KG1 (cell line): ENCODE data around the gene CCL4.

Source experiments
- DNase-seq: peaks from one replicate; lab custom pipeline; 2025; lab: John Stamatoyannopoulos, UW

CCL4 gene

GRCh38 chr17:36144981-36145729, 41.5 kb downstream of the CCL4 start:
- DNase-seq = no peak

- no peak for DNase-seq
Measured at GRCh38 chr17:36147601-36148000, 44.0 kb downstream of the CCL4 start.

GRCh38 chr17:36148559-36149295, 45.1 kb downstream of the CCL4 start:
- peak; percentile 39 for DNase-seq

DNA sequence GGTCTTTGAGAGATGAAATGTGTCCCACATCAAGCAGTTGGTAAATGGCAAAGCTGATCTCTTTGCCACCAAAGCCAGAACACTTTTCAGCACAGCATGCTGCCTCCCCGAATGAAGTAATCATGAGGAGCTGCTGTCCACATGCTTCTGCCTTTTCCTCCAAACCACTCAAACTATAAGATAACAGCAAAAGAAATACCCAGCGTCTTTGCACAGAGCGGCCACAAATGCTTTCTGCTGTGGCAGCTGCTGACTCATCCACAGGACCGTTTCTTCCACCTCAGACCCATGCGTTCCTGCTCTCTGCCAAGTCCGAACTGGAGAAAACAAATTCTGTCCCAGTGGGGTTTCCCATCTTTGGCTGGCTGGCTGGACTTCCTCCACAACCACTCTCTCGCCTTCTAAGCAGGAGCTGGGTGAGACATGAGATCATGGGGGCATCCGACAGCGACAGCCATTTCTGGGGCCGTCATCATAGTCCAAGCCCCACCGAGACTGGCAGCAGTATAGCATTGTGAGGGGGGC, 45.7 kb downstream of the CCL4 start:
- DNase-seq = no peak

GRCh38 chr17:36151891-36152638, 48.4 kb downstream of the CCL4 start:
- no peak for DNase-seq

DNA sequence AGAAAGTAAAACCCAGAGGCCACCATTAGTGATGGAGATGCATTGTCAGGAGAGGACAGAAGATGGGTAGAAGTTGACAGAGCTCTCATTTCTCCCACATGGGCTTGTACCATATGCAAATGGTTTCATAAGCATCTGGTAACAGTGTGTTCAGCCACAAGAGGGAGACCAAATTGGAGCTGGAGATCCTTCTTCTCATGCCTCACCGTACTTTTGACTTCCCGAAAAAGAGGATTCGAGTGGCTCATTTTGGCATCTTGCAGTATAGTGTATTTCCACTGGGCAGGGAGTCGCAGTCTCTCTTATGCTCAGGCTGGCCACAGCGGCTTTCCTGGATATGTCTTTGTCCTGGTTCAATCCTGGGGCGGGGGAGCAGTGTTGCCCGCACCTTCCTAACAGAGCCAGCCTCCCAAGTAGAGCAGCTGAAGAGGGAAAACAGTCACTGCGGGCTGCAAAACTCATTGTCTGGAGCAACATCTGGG, 49.1 kb downstream of the CCL4 start:
- DNase-seq = no peak

DNA sequence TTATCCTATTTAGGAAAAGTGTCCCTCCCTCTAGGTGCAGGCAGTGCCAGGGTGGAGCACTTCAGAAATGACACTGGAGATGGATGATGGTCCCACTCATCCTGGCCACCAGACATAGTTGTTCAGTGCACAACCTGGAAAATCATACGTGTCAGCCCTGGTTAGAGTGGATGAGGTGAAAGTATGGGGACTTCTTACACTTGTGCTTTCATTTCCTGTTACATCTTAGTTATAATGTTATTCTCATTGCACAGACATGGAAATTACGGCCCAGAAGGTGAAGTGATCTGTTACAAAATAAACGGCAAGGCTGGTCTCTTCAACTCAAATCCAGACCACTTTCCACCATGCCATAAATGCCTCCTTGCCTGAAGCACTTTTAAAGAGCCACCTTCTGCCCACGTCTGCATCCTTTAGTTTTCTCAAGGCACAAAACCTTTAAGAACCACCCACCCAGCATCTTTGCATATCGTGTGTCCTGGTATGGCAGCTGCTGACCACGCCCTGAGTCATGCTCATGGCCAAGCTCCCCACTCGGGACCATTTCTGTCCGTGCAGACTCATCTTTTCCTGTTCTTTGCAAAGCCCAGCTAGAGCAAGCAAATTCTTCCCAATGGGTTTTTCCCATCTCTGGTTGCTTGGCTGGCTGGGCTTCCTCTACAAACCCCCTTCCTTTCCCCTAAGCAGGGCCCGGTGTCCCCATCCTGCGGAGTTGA, 50.4 kb downstream of the CCL4 start:
- no peak for DNase-seq
